HG03039 (cell line): Measurements from ENCODE around the gene DTHD1.
A peak's percentile ranks its signal among the peaks of the same experiment; 100 is the strongest.

Source experiments
- ATAC-seq: cut with Tn5 transposase; IDR thresholded peaks from one replicate; pipeline ENCODE4 v1.9.1; 2021; ENCODE audit warnings: mild to moderate bottlenecking, moderate library complexity; ENCODE audit not compliant: unreplicated experiment

Gene DTHD1

DNA sequence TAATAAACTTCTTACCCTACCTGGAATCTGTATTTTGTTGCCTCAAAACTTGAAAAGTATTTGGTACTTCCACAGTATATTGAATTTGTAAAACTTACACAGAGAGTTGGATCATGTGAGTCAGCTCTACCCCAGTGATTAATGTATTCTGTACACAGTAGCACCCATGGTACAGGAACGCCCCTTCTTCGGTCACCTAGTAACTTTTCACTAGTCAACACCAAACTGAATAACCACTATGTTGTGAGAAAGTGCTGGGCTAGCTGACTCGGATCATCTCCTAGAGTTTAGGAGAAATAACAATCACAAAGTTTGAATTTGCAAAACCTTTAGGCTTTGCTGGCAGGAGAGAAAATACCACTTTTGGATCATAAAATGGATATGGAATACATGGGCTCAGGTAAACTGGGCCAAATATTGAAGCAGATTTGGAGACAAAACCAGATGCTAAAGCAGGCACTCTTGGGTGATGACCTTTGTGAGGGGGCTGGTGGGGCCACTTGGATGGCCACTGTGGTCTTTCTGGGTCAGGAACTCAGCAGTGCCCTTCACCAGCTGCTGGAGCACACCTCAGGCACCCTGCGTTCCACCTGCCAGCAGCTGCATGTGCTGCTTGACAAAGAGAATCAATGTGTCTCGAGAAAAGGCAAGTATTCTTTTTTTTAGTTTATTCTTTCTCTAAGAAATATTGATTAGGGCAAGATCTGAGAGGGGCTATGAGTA lies at the start of gene DTHD1:
DTHD1 (plus strand) TSS at position 233 of the 723 bp plus-strand sequence; CDS start at position 376, 143 bp downstream.
- no peak for ATAC-seq

- ATAC-seq: no peak
These were observed 47.7 kb upstream of the DTHD1 start for GRCh38 chr4:36233567-36234266.

- no peak for ATAC-seq
These were observed 46.1 kb upstream of the DTHD1 start for GRCh38 chr4:36235306-36235705.

DNA sequence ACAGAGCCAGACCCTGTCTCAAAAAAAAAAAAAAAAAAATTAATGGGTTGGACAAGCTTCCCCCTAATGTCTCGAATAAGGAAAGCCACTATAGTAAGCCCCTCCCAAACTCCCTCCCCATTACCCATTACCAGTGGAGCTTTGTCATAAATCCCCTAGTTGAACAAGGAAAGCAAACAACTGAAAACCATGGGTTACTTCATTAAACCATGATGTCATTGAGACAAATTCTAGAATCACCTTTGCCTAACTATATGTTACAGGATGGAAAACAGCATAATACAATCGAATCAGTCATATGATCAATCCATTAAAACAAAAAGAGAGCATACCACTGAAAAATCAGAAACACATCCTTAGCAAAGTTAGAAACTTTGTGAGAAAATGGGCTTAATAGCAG lies 45.3 kb upstream of the DTHD1 start:
- no peak for ATAC-seq

GRCh38 chr4:36237366-36238313 lies 43.8 kb upstream of the DTHD1 start:
- no peak for ATAC-seq

DNA sequence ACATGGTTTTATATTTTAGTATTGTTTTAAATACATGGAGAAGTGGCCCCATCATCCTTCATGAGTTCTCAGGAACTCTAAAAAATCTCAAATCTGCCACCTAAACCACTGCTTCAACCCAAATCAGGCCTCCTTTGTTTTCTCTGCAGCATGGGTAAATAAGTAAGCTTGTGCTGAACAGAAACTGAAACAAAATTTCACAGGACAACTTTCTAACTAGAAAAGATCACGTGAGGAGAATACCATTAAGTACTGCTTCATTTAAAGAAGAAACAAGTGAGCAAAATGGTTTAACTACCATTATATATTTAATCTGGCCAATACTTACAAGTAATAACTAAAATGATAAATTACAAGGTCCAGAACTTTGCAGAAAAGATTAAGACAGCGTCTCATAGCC lies 39.6 kb upstream of the DTHD1 start:
- peak; percentile 42 for ATAC-seq

GRCh38 chr4:36242629-36243354 lies 38.6 kb upstream of the DTHD1 start:
- no peak for ATAC-seq

GRCh38 chr4:36243355-36244256 lies 37.8 kb upstream of the DTHD1 start:
- peak; percentile 29 for ATAC-seq

GRCh38 chr4:36244257-36245082 lies 36.9 kb upstream of the DTHD1 start, which contains the start of gene ARAP2:
ARAP2 (minus strand) TSS chr4:36244514; CDS start chr4:36229486, 15,028 bp downstream.
- peak; percentile 60 for ATAC-seq

DNA sequence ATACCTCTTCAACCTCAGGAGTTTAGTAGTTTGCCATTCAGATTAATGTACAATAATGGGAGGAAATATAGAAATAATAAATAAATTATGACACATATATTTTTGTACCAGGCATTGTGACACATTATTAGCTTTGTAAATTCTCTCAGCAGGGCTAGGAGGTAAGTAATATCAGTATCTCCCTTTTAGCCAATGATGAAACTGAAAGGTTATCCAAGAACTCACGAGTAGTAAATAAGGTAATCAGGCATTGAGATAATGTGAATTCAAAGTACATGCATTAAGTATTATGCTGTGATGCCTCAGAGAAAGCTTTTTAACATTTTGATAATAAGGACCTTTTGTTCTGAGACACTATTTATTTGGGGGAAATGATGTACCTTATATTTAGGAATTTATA lies 31.8 kb upstream of the DTHD1 start:
- ATAC-seq: no peak

DNA sequence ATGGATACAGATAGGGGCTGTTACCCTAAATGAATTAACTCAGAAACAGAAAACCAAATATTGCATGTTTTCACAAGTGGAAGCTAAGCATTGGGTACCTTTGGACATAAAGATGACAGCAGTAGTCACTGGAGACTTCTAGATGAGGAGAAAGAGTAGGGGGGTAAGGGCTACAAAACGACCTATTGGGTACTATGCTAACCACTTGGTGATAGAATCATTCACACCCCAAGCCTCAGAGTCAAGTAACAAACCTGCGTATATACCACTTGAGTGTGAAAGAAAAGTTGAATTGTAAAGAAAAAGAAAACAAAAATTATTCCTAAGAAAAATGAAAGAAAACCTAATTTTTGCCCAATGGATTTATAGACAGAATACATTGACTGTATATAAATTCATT lies 29.4 kb upstream of the DTHD1 start:
- no peak for ATAC-seq

GRCh38 chr4:36254371-36254770 lies 27.0 kb upstream of the DTHD1 start:
- no peak for ATAC-seq

DNA sequence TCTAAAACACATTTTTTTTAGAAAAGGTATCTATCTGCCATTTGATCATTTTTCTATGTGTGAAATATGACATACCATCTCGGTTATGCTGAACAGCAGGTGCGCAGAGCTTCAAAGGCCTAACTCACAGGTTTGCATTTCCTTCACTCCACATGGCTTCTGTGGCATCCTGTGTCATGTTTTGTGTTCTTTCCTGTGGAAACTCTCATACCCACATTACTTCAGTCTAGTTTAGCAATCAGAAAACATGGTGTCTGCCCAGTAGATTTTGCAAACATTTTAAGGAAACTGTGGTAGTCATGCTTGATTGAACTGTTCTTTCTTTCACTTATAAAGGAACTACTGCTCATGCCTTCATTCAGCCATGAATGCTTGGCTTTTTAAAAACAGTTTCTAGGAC lies 25.8 kb upstream of the DTHD1 start:
- ATAC-seq: peak; percentile 54

DNA sequence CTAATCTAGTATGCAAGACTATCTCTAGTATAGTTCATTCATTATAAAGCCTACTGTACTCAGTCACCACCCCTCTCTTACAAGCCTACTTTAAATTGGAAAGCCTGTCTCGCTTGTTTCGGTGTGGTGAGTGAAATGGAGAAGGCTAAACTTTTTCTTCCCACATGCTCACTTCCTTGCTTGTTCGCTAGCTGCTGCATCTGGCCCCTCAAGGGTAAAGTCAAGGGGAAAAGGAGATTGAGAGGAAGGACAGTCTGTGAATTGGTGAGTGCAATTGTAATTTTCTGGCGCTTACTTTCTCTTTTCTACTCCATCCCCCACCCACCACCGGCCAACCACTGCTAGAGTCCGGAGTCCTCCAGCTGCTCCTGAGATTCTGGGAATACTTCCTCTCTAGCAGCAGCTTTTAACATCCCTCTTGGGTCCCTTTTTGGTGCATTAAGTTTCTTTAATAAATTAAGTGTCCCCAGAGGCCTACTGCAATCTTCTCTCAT lies 25.0 kb upstream of the DTHD1 start:
- peak; percentile 75 for ATAC-seq

DNA sequence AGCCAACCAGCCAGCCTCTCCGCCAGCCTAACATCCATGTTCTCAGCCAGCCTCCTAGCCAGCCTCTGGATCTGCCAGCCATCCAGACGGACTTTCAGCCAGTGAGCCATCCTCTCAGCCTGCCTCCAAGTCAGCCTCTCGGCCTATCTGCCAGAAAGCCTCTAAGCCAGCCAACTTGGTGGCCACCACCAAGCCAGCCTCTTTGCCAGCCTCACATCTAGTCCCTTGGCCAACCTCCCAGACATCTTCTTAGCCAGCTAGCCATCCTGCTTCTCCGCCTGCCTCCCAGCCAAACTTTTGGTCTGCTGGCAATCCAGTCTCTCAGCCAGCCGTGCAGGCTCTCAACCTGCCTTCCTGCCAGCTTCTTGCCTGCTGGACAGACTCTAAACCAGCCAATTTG lies 20.7 kb upstream of the DTHD1 start:
- ATAC-seq: no peak

- no peak for ATAC-seq
These were observed 17.1 kb upstream of the DTHD1 start for GRCh38 chr4:36264207-36264826.

DNA sequence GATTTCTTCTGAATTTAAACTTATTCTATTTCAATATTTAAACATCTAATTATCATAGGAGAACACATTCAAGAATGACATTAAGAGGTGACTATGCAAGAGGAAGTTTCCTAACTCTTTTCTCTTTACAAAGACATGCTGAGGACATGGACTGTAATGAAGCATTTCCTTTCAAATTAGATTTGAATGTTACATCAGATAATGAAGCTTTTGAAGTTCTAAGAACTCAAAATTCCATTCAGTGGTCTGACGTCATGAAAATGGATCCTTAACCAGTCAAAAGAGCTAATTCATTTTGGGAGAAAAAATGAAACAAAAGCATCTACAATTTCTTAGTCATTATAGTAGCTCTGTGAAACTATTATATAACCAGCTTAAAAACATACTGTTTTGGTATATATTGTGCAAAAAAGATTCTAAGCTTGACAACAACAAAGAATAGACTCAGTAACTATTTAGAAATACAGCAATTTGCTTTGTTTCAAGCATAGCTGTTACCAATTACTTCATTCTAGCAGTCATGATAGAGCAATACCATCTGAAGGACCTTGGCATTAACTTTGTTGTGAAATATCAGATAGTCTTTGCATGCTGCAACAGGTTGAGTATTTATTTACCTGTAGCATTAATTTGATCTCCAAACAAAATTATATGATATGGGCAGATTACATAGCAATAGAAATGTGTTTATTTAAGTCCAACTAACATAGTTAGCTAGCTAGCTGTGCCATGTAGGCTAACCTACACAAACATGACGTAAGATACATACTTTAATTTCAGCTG lies 13.7 kb upstream of the DTHD1 start:
- ATAC-seq: no peak
